GM19468 (cell line): ENCODE measurements around the gene OR8A1.

Experiments
- ATAC-seq: cut with Tn5 transposase; IDR thresholded peaks from one replicate; pipeline ENCODE4 v1.9.1; 2021; ENCODE audit warnings: mild to moderate bottlenecking, moderate library complexity, moderate number of reproducible peaks; ENCODE audit not compliant: unreplicated experiment; ENCODE audit errors: extremely low read depth

The OR8A1 gene

DNA sequence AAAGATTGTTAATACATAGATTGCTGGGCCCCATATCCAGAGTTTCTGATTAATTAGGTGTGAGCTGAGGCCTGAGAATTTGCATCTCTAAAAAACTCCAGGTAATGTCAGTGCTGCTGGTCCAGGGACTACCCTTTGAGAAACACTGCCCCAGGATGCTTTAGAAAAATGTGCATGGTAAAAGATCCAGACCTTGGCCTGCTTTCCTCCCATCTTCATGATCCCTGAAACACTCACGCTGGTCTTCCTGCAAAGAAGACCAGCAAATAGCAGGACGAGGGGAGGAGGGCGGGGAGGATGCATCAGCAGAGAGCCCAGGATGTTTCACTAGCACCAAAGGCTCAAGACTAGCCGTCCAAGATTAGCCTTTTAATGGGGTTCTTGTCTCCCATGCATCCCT, at the start of gene OR8A1:
TSS of gene OR8A1 (plus strand) at position 301 of the 400 bp plus-strand sequence. CDS start 123 bp downstream, outside the sequence.
- ATAC-seq, result no peak

DNA sequence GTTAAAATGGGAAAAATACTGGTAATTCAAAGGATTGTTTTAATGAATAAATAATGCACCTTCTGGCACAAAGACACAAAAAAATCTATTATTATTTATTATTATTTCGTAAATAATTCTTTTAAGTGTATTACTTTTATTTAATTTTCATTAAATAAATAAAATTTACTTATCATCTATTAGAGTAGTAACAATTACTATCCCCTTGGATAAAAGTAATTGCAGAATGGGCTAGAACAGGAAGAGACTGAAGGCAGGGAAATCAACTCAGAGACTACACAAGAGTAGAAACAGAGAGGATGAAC, 49.3 kb upstream of the OR8A1 start:
- no peak for ATAC-seq

GRCh38 chr11:124533626-124534025, 36.2 kb upstream of the OR8A1 start:
- no peak for ATAC-seq

- ATAC-seq, result no peak
These were observed 35.7 kb upstream of the OR8A1 start for GRCh38 chr11:124534051-124534450.

DNA sequence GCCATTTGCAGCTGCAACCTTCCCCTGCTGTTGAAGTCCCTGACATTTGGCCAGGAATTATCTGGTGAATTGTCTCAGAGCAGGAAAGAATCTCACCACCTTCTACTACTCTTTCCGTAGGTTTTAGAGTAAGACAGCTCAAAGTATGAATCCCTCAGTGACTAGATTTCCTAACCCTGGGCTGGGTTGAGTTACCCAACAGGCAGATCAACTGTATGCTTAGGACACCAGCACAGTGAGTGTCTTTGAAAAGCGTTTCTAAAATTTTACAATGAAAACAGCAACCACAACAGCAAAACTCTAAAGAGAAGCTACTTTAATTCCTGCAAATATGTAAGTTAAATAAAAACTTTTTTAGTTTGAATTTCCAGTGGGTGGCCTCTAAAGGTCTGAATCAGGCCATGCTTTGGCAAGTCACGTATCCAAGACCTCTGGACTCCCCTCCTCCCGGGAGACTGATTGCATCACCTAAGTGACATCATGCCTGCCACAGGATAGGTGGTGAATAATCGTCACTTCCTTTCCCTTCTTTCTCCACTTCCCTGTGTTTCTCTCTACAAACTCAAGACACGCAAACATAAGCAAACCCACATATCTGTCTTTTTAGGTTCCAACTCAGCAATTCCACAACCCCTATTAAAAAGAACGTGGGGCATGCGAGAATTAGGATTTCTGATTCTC, 34.1 kb upstream of the OR8A1 start:
- no peak for ATAC-seq

DNA sequence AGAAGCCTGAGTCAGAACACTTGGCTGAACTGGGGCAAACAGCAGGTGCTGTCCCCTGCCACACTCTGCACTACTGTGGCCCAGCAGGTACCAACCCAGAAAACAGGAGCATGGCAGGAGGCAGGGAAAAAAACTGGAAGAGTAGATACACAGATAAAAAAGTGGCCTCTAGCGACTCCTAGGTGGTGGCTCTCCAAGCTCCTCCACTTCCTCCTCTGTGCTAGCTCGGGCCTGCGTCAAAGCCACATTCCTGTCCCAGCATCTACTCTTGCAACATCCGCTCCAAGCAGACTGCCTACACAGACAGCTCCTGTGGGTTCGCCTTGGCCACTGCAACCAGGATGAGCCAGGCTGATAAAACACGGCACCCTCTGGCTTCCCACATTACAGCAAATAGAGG, 33.3 kb upstream of the OR8A1 start:
- no peak for ATAC-seq

DNA sequence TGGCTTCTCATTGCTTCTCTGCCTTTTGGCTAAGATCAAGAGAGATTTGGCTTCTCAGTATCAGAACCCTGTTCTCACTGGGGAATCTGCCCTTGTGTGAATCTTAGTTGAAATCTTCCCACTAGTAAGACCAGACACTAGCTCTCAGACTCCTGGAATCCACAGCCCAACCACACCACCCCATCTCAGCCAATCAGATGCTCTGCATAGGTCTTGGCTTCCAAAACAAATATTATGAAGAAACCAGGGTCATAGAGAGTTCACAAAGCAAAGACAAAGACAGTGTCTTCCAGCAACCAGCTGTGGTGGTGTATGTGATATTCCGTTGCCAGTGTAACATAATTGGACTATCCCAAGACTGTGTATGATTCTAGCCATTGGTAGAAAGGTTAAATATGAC, 31.8 kb upstream of the OR8A1 start:
- ATAC-seq, result no peak

DNA sequence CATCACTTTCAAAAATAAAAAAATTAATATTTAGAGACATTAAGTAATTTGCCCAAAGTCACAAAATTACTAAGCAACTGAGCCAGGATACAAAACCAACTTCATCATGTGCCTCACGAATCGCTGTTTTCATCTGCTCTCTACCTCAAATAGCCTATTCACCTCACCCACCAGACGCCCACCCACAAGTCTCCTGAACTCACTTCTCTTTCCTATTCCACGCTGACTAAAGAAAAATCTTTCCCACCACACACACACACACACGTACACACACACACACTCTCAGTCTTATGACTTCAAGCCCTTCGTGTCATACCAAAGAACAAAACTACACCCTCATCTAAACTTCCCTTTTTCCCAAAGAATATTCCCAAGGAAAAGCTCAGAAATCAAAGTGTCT, 28.6 kb upstream of the OR8A1 start:
- ATAC-seq, result no peak

- ATAC-seq, result no peak
These were observed 26.7 kb upstream of the OR8A1 start for GRCh38 chr11:124543145-124543544.

GRCh38 chr11:124543554-124543953, 26.2 kb upstream of the OR8A1 start, which contains the start of gene OR8B12:
TSS of gene OR8B12 (minus strand) at chr11:124543654. CDS start at chr11:124543654, 0 bp downstream.
- no peak for ATAC-seq

- ATAC-seq, result no peak
These were observed 18.6 kb upstream of the OR8A1 start for GRCh38 chr11:124551189-124551588.

- ATAC-seq, result no peak
These were observed 17.8 kb upstream of the OR8A1 start for GRCh38 chr11:124551987-124552386.

DNA sequence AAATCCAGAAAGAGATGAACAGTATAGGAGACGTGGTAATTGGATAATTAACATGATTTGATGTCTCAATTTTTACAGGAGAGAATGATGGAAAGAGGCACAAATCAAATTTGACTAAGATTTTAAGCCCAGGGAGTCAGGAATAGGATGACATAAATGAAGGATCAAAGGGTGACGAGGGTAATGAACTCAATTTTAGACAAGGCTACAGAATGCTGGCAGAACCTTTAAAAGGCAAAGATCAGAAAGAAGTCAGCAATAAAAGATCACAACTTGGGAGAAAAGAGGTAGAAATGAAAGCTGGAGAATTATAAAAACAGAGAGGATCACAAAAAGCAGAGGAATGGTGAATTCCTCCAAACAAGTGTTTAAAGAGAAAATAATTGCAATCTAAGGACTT, 13.0 kb upstream of the OR8A1 start:
- ATAC-seq, result no peak

DNA sequence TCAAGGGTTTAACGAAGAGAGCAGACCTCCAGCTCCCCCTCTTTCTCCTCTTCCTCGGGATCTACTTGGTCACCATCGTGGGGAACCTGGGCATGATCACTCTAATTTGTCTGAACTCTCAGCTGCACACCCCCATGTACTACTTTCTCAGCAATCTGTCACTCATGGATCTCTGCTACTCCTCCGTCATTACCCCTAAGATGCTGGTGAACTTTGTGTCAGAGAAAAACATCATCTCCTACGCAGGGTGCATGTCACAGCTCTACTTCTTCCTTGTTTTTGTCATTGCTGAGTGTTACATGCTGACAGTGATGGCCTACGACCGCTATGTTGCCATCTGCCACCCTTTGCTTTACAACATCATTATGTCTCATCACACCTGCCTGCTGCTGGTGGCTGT, 363 bp downstream of the OR8A1 start:
- no peak for ATAC-seq

- ATAC-seq, result no peak
These were observed 8.1 kb downstream of the OR8A1 start for GRCh38 chr11:124577716-124578427.

DNA sequence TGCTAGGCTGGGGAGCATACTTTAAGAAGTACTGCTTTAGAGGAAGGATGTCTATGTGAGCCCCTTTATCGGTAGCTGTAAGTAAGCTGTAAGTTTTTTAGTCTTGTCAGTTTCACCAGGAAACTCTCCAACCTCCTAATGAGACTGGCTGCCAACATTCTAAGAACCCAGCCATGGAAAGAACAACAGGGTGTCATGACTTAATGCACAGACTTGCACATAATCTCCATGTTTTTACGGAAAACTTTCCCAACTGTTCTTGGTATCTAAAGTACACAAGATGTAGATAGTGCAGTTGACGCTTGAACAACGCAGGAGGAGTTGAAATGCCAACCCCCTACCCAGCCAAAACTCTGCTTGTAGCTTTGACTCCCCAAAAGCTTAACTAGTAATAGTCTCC, 9.0 kb downstream of the OR8A1 start:
- no peak for ATAC-seq

GRCh38 chr11:124581817-124582216, 12.0 kb downstream of the OR8A1 start:
- ATAC-seq, result no peak

- no peak for ATAC-seq
These were observed 12.8 kb downstream of the OR8A1 start for GRCh38 chr11:124582565-124582964.

DNA sequence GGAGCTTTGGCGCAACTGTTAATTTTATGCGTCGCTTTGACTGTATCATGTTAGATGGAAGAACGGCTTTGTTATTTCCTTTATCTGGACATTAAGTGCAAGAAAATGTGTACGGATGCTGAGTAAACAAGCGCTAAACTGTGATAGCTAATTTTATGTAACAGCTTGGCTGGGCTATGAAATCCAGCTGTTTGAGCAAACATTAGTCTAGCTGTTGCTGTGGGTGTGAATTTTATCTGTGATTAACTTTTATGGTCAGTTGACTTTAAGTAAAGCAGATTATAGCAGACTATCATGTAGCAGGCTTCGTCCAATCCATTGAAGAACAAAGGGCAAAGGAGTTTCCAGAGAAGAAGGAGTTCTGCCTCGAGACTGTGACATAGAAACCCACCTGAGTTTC, 14.0 kb downstream of the OR8A1 start:
- no peak for ATAC-seq

- ATAC-seq, result no peak
These were observed 15.0 kb downstream of the OR8A1 start for GRCh38 chr11:124584681-124585372.

DNA sequence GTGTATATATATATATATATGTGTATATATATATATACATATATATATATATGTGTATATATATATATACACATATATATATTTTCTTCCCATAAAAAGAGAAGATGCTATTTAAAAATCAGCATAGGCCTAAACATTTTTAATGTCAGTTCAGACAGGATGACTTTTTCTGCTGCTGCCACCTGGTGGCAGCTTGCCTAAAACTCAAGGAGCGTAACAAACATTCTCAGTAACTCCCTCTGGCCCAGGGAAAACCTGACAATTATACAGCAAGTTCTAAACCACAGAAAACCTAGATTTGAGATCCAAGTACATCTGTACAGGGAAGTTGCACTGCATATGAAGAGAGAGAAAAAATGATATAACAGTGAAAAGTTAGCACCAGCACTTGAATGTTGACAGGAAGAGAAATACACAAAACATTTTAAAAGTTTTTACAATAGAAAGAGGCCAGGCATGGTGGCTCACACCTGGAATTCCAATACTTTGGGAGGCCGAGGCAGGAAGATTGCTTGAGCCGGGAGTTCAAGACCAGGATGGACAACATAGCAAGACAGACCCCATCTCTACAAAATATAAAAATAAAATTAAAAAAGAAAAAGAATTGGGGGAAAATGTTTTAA, 16.6 kb downstream of the OR8A1 start:
- peak; percentile 53 for ATAC-seq
